GM21360 (cell line): Measurements from ENCODE around the gene KIAA2012.
A peak's percentile ranks its signal among the peaks of the same experiment; 100 is the strongest.

Source experiments
- ATAC-seq: cut with Tn5 transposase; IDR thresholded peaks from one replicate; pipeline ENCODE4 v1.9.1; 2021; ENCODE audit warnings: mild to moderate bottlenecking, moderate library complexity; ENCODE audit not compliant: unreplicated experiment

Gene KIAA2012

GRCh38 chr2:202141329-202141947 lies 68.4 kb downstream of the KIAA2012 start:
- ATAC-seq, result no peak

GRCh38 chr2:202142540-202142939 lies 69.5 kb downstream of the KIAA2012 start:
- no peak for ATAC-seq

GRCh38 chr2:202147775-202148174 lies 74.7 kb downstream of the KIAA2012 start:
- ATAC-seq, result no peak

GRCh38 chr2:202148515-202149154 lies 75.6 kb downstream of the KIAA2012 start:
- ATAC-seq, result no peak

- ATAC-seq, result no peak
Observed at GRCh38 chr2:202149155-202149762, 76.2 kb downstream of the KIAA2012 start.

- no peak for ATAC-seq
Observed at GRCh38 chr2:202149936-202150335, 76.9 kb downstream of the KIAA2012 start.

- ATAC-seq, result no peak
Observed at GRCh38 chr2:202152104-202152715, 79.2 kb downstream of the KIAA2012 start.

- no peak for ATAC-seq
Observed at GRCh38 chr2:202154613-202155012, 81.6 kb downstream of the KIAA2012 start.

GRCh38 chr2:202157211-202157990 lies 84.3 kb downstream of the KIAA2012 start:
- no peak for ATAC-seq

GRCh38 chr2:202158796-202159195 lies 85.7 kb downstream of the KIAA2012 start:
- no peak for ATAC-seq

- no peak for ATAC-seq
Observed at GRCh38 chr2:202161151-202161835, 88.2 kb downstream of the KIAA2012 start.

GRCh38 chr2:202164411-202164810 lies 91.4 kb downstream of the KIAA2012 start:
- no peak for ATAC-seq

- no peak for ATAC-seq
Observed at GRCh38 chr2:202165208-202165607, 92.2 kb downstream of the KIAA2012 start.

- no peak for ATAC-seq
Observed at GRCh38 chr2:202165945-202166344, 92.9 kb downstream of the KIAA2012 start.

GRCh38 chr2:202169131-202169530 lies 96.1 kb downstream of the KIAA2012 start:
- ATAC-seq, result no peak

GRCh38 chr2:202169832-202170424 lies 96.9 kb downstream of the KIAA2012 start:
- no peak for ATAC-seq

GRCh38 chr2:202171241-202171825 lies 98.3 kb downstream of the KIAA2012 start:
- no peak for ATAC-seq

- ATAC-seq, result peak; percentile 71
Observed at GRCh38 chr2:202172439-202173211, 99.6 kb downstream of the KIAA2012 start.

GRCh38 chr2:202178346-202178958 lies 105.4 kb downstream of the KIAA2012 start:
- no peak for ATAC-seq
